GM21619 (cell line): ENCODE results near the gene PTGFR.

Source experiments
- ATAC-seq: cut with Tn5 transposase; IDR thresholded peaks from one replicate; pipeline ENCODE4 v1.9.1; 2021; ENCODE audit not compliant: unreplicated experiment

The PTGFR gene

GRCh38 chr1:78490861-78491450 lies at the start of gene PTGFR:
Gene PTGFR, plus strand, starts transcription at chr1:78490974. Its CDS starts 1,770 bp downstream, at chr1:78492744.
- no peak for ATAC-seq

GRCh38 chr1:78441921-78442320 lies 48.9 kb upstream of the PTGFR start:
- ATAC-seq = no peak

GRCh38 chr1:78447086-78447485 lies 43.7 kb upstream of the PTGFR start:
- ATAC-seq = no peak

GRCh38 chr1:78464449-78464891 lies 26.3 kb upstream of the PTGFR start:
- no peak for ATAC-seq

GRCh38 chr1:78465143-78465542 lies 25.6 kb upstream of the PTGFR start:
- ATAC-seq = no peak

DNA sequence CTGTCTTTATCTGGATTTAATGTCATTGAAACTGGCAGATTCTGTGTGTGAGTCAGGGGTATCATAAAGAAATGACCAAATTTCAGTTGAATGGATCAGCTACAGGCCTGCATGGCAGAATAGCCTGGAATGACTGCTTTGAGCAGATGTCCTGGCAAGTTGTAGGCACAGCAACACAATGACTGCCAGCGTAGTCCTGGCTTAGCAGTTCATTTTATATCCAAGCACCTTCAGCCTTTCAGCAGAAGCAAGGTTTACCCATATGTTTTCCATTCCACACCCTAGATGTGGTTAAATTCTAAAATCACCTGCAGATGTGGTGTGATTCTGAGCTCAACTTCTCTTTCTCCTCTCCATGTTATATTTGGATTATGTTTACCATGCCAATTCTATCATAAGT lies 22.3 kb upstream of the PTGFR start:
- ATAC-seq = no peak

GRCh38 chr1:78469576-78469975 lies 21.2 kb upstream of the PTGFR start:
- no peak for ATAC-seq

DNA sequence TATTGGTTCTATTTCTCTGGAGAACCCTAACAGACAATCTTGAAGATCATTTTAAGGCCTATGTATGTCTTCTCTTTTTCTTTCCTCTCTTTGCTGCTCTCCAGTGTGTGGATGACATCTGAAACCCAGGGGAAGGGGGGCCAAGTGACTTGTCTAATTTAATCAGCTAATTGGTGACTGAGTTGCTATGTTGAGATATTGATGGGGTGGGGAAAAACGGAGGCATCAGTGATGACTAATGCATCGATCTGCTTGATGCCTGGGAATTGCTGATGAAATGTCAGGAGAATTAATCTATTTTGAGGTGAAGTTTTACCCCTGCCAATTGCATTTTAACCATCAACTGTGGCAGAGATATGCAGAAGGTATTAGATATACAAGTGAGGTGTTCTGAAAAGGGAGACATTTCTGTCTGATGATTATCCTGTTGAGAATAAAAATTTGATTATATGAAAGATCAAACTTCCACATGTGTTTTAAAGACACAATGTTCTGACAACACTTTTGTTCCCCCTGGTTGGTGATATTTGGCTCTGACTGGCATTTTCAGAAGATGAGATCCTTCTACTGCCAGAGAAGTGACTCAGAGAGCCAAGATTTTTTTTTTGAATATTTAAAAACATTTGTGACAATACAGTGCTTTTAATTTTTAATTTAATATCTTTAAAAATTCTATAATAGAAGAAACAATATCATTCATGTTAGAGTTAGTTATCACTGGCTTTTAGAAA lies 18.7 kb upstream of the PTGFR start:
- no peak for ATAC-seq

DNA sequence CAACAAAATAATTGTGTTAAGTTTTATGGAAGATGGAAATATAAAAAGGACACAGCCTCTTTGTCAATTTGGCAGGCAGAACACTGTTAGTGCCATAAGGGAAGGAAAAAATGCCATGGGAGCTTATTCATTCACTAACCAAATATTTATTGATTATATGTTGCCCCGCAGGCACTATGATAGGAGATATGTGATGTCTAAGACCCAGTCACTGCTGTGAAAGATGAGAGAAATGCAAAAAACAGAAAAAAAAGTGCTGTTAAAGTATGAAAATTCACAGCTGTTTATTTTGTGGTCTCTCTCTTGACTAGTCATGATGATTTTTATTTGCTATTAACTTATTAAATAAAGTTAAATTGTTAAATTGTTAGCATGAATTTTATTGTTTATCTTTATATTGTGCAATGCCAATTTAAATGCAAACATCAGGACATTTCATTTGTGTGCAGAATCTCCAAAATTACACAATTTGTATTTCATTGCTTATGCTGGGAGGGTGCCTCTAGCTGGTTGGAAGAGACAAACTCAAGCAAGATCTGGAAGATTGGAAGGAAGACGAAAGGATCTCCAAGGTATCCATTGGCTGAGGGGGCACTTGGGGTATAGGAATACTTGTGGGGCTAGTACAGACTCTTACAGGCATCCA lies 17.8 kb upstream of the PTGFR start:
- ATAC-seq = no peak

DNA sequence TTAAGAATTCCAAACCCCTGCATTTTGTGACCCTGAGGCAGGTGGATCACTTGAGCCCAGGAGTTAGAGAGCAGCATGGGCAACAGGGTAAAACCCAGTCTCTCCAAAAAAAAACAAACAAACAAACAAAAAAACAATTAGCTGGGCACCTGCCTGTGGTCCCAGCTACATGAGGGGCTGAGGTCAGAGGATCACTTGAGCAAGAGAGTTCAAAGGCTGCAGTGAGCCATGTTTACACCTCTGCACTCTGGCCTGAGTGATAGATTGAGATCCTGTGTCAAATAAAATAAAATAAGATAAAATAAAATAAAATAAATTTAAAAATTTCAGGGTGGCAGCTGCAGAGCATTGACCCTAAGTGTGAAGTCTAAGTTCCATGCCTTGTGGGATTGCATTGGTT lies 16.7 kb upstream of the PTGFR start:
- no peak for ATAC-seq

GRCh38 chr1:78475888-78476610 lies 14.7 kb upstream of the PTGFR start:
- no peak for ATAC-seq

GRCh38 chr1:78483903-78484302 lies 6.9 kb upstream of the PTGFR start:
- no peak for ATAC-seq

DNA sequence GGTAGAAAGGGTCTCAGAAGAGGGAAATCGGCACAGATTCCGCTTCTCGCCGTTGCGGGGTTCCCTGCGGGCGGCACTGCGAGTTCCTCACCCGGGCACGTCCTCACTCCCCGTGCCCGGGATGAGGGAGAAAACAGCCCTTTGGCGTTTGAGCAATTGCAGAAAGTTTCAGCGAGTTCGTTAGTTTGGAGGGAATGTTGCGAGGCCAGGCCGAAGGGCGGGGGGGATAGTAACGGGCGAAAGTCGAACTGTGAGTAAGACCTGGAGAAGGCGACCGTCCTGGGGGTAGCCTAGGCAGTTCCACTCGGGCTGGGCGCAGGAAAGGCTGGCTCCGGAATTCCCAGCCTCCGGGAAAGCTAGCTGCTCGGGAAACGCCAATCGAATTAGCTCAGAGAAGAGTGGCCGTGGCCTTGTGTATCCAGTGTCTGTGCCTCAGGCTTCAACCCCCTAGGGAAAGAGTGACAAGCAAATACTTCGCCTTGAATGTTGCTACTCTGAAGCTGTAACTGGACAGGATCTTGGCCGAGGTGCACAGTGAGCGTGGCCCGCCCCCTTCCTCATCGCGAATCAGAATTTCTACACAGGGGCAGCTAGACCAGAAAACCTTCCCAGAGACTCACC lies 787 bp downstream of the PTGFR start:
- no peak for ATAC-seq

DNA sequence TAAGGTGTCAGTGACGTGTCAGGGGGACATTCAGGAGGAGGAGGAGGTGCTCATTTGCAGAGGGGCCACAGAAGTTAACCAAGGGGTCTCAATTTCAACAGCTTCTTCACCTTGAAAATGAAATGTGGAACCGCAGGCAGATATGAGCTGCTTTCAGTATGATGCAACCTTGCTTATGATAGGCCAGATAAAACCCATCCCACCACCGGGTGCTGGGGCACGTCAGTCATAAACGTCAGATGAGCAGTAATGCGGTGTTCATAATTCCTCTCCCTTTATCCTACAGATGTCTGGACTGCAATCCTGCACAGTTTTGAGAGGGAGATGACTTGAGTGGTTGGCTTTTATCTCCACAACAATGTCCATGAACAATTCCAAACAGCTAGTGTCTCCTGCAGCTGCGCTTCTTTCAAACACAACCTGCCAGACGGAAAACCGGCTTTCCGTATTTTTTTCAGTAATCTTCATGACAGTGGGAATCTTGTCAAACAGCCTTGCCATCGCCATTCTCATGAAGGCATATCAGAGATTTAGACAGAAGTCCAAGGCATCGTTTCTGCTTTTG lies 1.7 kb downstream of the PTGFR start:
- no peak for ATAC-seq

DNA sequence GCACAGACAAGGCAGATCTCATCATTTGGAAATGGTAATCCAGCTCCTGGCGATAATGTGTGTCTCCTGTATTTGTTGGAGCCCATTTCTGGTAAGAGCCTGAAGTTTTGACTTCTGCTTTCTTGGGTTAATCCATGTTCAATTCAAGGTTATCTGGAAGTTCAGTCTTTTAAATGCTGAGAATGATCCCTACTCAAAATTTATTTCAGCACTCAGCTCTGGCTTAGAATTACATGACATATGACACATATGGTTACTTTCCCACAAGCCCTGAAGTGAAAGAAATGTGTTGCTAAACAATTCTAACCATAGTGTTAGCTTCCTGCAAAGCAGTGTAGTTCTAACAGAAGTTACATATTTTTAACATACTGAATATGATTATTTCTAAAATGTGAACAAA lies 2.7 kb downstream of the PTGFR start:
- ATAC-seq = no peak

DNA sequence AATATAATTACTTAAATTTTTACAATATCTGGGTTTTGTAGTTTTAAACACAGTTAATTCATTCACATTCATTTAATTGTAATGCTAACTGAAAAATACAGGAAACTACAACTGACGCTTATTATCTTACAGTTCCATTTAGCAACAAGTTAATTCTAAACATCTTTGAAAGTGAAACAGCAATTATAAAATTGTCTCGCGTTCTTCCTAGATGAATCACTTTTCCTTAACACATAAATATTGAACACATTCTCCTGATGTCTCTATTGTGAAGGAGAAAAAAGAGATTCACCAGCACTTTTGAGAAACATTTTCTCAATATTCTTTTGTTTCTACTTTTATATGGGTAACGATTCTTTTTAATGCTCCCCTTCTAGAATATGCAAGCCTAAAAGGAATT lies 6.4 kb downstream of the PTGFR start:
- ATAC-seq = no peak

- no peak for ATAC-seq
Observed at GRCh38 chr1:78500529-78500928, 9.8 kb downstream of the PTGFR start.

- no peak for ATAC-seq
Observed at GRCh38 chr1:78501203-78501602, 10.4 kb downstream of the PTGFR start.

- ATAC-seq = no peak
Observed at GRCh38 chr1:78511334-78511733, 20.6 kb downstream of the PTGFR start.

- ATAC-seq = no peak
Observed at GRCh38 chr1:78516716-78517115, 25.9 kb downstream of the PTGFR start.

GRCh38 chr1:78519446-78519845 lies 28.7 kb downstream of the PTGFR start:
- ATAC-seq = no peak
